GM15510 (cell line): ENCODE measurements around the gene YBEY.

Source experiments
- POLR2A ChIP-seq: IDR thresholded peaks from 3 replicates; pipeline ENCODE4 v1.6.1; 2011; ENCODE audit warnings: borderline replicate concordance; ENCODE audit not compliant: insufficient read length; ENCODE audit errors: extremely low read depth

The YBEY gene

DNA sequence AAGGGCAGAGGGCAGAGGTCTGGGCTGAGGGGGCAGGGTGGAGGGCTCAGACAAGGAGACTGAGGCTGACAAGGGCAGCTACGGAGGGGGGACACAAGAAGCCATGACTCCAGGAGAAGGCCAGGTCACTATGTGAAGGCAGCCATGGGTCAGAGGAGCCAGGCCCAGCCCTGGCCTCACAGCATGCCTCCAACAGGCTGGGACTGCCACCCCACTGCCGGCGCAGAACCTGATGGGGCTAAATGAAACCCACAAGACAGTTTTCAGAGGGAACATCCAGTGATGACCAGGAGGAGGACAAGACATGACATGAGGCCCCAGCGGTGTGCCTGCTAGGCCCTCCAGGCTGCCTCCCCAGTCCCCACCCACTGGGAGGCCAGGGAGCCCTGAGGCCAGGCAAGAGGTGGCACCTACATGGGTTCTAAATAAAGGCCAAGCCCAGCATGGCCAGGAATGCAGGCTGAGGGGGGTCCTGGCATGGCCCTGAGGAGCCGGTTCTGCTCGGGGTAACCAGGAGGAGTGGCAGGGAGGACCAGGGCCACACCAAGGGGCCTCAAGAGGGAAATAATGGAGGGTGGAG lies 30.3 kb upstream of the YBEY start:
- no peak for TF ChIP-seq POLR2A

DNA sequence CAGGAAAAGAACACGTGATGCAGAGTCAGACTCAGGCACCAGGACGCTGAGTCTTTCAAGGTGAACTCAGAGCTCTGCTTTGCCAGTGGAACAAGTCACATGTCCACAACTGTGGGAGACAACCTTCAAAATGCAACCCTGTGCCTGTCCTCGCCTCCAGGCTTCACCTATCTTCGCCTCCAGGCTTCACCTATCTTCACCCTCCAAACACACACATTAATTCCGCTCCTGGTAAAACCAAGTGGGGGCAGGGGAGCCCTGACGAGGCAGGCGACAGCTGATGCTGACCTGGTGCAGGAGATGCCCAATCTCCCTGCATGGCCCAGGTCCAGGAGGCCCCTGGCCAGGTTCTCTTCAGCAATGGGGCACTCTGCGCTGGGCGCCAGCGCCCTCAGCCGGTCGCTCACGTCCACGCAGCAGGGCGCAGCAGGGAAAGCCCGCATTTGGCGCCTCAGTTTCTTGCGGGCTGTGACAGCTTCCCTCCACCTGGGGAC lies 29.6 kb upstream of the YBEY start:
- TF ChIP-seq POLR2A = no peak

DNA sequence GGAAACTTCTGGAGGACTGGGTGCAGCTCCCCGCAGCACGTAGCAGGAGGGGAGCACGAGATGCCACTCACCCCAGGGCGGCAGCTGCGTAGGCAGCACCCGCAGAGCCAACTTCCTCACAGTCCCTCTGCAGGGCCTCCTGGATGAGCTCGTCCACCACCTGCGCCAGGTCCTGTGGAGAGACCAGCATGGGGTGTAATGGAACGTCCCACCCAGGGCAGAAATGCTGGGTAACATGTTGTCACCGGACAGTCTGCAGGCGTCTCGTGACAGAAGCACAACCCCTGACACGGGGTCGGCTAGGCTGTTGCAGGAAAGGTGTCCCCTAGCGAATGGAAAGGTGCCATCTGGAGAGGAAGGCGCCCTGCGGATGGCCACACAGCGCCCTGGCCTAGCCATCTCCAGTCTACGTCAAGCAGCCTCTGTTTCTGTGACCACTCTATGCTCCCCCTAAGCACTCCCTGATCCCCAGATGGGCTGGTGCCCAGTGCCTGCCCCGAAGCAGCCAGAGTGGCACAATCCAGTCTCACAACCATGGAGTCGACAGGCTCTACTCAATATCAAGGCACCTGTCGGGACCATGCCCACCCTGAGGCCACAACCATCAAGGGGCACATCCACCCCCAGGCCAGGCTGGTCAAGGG lies 22.0 kb upstream of the YBEY start:
- no peak for TF ChIP-seq POLR2A

- TF ChIP-seq POLR2A = no peak
Observed at GRCh38 chr21:46264690-46265144, 21.4 kb upstream of the YBEY start.

DNA sequence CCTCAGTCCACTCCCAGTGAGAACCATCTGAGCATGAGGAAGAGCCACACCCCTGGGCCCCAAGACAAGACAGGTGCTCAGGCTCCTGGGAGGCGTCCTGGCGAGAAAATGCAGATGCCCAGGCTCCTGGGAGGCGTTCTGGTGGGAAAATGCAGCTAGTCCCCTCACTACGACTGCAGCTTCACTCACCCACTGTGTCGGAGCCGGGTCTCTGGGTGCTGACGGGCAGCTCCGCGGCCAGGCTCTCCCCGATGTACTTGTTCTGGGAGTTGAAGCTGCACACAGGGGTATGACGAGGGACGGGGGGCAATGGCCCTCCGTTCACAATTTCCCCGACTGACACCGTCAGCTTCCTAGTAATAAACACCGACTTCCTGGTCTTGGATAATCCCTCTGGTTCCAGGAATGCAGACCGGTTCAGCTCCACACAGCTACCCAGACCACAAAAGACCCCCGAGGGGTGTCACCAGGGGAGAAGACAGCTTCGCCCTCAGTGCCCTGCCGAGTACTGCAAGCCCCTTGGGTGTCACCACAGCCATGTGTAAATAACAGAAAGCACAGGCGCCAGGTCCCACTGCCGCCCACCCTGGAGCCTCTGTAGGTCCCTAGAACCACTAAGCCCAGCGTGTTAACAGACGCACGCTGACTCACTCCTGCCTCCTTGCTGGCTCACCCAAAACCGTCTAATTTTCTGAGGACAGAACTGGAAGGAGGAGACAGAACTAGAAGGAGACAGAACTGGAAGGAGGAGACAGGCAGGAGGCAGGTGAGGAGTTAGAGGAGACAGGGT lies 20.2 kb upstream of the YBEY start:
- TF ChIP-seq POLR2A = no peak

DNA sequence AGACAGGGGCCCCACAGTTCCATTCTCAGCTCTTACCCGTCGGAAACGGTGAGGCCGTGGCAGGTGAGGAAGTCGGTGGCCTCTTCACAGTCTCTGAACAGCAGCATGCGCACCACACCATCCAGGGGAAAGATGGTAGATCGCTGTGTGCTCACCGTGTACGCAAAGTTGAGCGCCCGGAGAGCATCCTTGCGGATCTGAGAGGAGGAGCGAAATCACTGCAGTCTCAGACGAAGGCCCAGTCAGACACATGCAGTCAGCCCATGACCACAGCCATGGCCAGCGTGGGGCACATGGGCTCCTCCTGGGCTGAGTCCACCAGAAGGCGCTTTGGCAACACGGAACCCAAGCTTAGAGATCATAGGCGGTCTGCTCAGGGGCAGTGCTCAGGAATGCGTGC lies 19.2 kb upstream of the YBEY start:
- TF ChIP-seq POLR2A = no peak

DNA sequence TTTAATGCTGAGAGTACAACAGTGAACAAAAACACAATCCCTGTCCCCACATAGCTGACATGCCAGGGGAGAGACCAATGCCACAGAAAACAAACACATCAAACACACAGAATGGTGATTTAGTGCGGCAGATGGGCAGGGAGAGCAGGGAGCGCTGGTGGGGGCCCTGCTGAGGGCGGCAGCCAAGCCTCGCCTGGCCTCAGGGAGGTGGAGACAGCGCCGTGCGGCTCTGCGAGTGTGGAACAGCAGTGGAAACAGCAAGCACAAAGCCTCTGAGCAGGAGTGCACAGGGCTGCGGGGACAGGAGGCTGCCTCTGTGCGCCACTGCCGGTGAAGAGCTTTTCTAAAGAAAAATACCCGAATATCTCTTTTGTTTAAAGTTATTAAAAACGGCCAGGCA lies 17.8 kb upstream of the YBEY start:
- no peak for TF ChIP-seq POLR2A

GRCh38 chr21:46269466-46269865 lies 16.7 kb upstream of the YBEY start:
- TF ChIP-seq POLR2A = no peak

- no peak for TF ChIP-seq POLR2A
Observed at GRCh38 chr21:46273341-46273740, 12.8 kb upstream of the YBEY start.

DNA sequence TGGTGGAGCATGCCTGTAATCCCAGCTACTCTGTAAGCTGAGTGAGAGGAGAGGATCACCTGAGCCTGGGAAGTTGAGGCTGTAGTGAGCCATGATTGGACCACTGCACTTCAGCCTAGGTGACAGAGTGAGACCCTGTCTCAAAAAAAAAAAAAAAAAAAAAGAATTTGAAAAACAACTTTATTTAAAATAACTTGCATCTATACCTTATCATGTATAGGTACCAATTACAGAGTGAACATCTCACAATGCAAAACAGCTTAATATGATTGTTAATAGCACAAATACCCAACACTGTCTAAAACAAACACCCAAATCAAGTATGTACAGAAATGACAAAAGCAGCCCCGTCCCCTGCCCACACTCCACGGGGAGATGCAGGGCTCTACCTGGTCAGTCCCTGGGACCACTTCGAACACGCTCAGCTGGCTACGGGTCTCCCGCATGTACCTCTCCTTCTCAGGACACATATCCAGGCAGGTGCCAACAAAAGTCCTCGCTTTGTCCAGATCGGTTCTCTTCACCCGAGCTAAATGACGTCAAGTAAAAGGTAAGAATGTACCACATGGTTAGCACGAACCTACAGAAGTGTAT lies 11.2 kb upstream of the YBEY start:
- TF ChIP-seq POLR2A = no peak

DNA sequence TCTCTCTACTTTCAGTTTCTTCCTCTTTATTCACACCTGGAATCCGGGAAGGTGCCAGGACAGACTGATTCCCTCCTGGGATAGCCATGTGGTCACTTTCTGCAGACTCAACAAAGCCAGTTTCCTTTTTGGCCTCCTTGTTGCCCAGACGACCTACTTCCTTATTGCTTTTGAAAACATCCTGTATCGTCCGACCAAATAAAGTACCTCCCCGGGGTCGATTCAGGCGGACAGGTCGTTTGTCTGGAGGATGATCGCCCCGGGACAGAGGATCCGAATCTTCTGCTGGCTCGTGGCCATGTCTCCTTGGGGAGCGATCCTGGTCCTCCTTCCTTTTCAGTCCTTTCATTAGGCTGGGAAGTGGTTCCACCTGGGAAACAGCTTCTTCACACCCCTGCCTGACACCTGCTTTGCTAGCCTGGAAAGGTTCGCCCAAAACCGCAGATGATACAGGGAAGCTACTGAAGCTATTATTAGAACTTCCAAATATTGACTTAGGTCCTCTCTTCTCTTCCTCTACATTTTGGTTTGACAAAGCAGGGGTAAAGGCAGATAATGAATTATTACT lies 2.0 kb upstream of the YBEY start:
- TF ChIP-seq POLR2A = no peak

GRCh38 chr21:46284733-46285132 lies 1.4 kb upstream of the YBEY start:
- no peak for TF ChIP-seq POLR2A

GRCh38 chr21:46285206-46285661 lies 908 bp upstream of the YBEY start, which contains the start of gene MCM3AP:
TSS of gene MCM3AP (minus strand) at chr21:46285611. CDS start at chr21:46285286, 325 bp downstream.
- no peak for TF ChIP-seq POLR2A

DNA sequence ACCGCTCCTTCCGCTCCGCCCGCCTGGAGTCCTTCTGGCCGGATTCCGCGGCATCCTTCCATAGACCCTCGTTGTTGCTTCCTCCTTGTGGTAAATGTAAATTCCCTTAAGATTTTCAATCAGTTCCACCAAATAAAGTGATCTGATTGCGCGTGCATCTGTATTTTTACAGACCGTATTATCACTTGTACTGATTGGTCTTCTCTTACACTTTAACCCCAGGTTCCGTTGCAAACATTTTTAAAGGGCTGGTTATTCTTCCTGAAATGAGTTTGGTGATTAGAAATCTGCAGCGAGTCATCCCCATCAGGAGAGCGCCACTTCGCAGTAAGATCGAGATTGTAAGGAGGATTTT lies 483 bp downstream of the YBEY start:
- no peak for TF ChIP-seq POLR2A

DNA sequence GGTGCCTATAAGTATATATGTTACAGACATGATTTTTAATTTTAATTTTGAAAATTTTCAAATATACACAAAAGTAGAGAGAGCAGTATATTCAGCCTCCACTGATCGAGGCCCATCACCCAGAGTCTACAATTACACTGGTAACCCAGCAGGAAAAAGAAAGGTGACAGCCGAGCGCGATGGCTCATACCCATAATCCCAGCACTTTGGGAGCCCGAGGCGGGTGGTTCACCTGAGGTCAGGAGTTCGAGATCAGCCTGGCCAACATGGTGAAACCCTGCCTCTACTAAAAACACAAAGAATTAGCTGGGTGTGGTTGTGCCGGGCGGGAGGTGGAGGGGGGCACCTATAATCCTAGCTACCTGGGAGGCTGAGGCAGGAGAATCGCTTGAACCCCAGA lies 1.4 kb downstream of the YBEY start:
- no peak for TF ChIP-seq POLR2A
